GM23338 (cell line): ENCODE measurements around the gene TST. TPM values are rescaled to one million over a fixed set of nuclear protein-coding genes. Genes with fewer than 3 reads are reported as not detected.

ENCODE experiments used
- ATAC-seq: fragments of 200-7000 bp; cut with Tn5 transposase; 3 replicates; pipeline ENCODE4 v1.9.1; 2020
- DNase-seq: peaks from one replicate; pipeline ENCODE4 v3.0.0-alpha.2; 2015; ENCODE audit warnings: low spot score
- H2AFZ ChIP-seq: fragments of 200-600 bp; sonication (generic); 2 replicates; pipeline ENCODE4 v1.8.0; 2016; ENCODE audit warnings: antibody characterized with exemption, mild to moderate bottlenecking, moderate library complexity
- H3F3A ChIP-seq: fragments of 200-600 bp; sonication (generic); replicated peaks from 2 replicates; pipeline ENCODE4 v1.8.0; 2017; ENCODE audit warnings: antibody characterized with exemption, mixed run types, low read depth
- H3K27ac ChIP-seq: fragments of 200-600 bp; sonication (generic); 2 replicates; pipeline ENCODE4 v1.6.1; 2016; ENCODE audit warnings: low read depth
- H3K27me3 ChIP-seq: fragments of 200-600 bp; sonication (generic); 2 replicates; pipeline ENCODE4 v1.8.0; 2016; ENCODE audit warnings: mild to moderate bottlenecking, mixed run types, moderate library complexity; ENCODE audit not compliant: insufficient read depth
- H3K36me3 ChIP-seq: fragments of 200-600 bp; sonication (generic); 2 replicates; pipeline ENCODE4 v1.8.0; 2016; ENCODE audit warnings: mild to moderate bottlenecking; ENCODE audit not compliant: insufficient read depth
- H3K4me1 ChIP-seq: fragments of 200-600 bp; sonication (generic); 2 replicates; pipeline ENCODE4 v1.8.0; 2016; ENCODE audit warnings: mild to moderate bottlenecking, moderate library complexity; ENCODE audit not compliant: insufficient read depth
- H3K4me2 ChIP-seq: fragments of 200-600 bp; sonication (generic); 2 replicates; pipeline ENCODE4 v1.7.1; 2017; ENCODE audit warnings: mixed run types
- H3K4me3 ChIP-seq: fragments of 200-600 bp; sonication (generic); 2 replicates; pipeline ENCODE4 v1.6.1; 2016; ENCODE audit warnings: mixed run types
- H3K79me2 ChIP-seq: fragments of 200-600 bp; sonication (generic); replicated peaks from 2 replicates; pipeline ENCODE4 v1.8.0; 2017; ENCODE audit warnings: mild to moderate bottlenecking; ENCODE audit not compliant: insufficient read depth
- H3K9me2 ChIP-seq: fragments of 200-600 bp; sonication (generic); 2 replicates; pipeline ENCODE4 v1.8.0; 2017; ENCODE audit not compliant: insufficient read depth
- H4K20me1 ChIP-seq: fragments of 200-600 bp; sonication (generic); replicated peaks from 2 replicates; pipeline ENCODE4 v1.8.0; 2017; ENCODE audit warnings: mild to moderate bottlenecking; ENCODE audit not compliant: insufficient read depth
- H3K27ac Mint-ChIP-seq: 2 replicates; pipeline ENCODE4 v1.8.0; 2020; ENCODE audit warnings: inconsistent platforms, mild to moderate bottlenecking, moderate library complexity, mixed read lengths
- H3K27me3 Mint-ChIP-seq: 3 replicates; pipeline ENCODE4 v1.8.0; 2022; ENCODE audit warnings: low read depth, mild to moderate bottlenecking, moderate library complexity, mixed read lengths, inconsistent platforms; ENCODE audit not compliant: insufficient read depth, poor library complexity
- H3K36me3 Mint-ChIP-seq: 3 replicates; pipeline ENCODE4 v1.8.0; 2021; ENCODE audit warnings: low read depth, mild to moderate bottlenecking, inconsistent platforms, moderate library complexity, mixed read lengths
- H3K4me1 Mint-ChIP-seq: 3 replicates; pipeline ENCODE4 v1.8.0; 2020; ENCODE audit warnings: mild to moderate bottlenecking, inconsistent platforms, mixed read lengths
- H3K4me3 Mint-ChIP-seq: 3 replicates; pipeline ENCODE4 v1.8.0; 2021; ENCODE audit warnings: moderate library complexity, mild to moderate bottlenecking, inconsistent platforms, mixed read lengths
- H3K9me3 Mint-ChIP-seq: 3 replicates; pipeline ENCODE4 v1.8.0; 2020; ENCODE audit warnings: moderate library complexity, mild to moderate bottlenecking, inconsistent platforms, mixed read lengths
- CREB1 ChIP-seq: fragments of 250-450 bp; sonication (Bioruptor Pico); IDR thresholded peaks from 2 replicates; pipeline ENCODE4 v1.5.0; 2020; ENCODE audit warnings: low read depth, mild to moderate bottlenecking, moderate library complexity
- EZH2 ChIP-seq: fragments of 200-600 bp; sonication (generic); IDR thresholded peaks from one replicate; pipeline ENCODE4 v1.8.0; 2017; ENCODE audit warnings: antibody characterized with exemption, mild to moderate bottlenecking, low read depth; ENCODE audit not compliant: unreplicated experiment
- EZH2phosphoT487 ChIP-seq: fragments of 200-600 bp; sonication (generic); IDR thresholded peaks from one replicate; pipeline ENCODE4 v1.8.1; 2018; ENCODE audit warnings: antibody characterized with exemption; ENCODE audit not compliant: unreplicated experiment
- JUNB ChIP-seq: IDR thresholded peaks from one replicate; pipeline ENCODE4 v1.6.1; 2016; ENCODE audit warnings: antibody characterized with exemption; ENCODE audit not compliant: unreplicated experiment
- NANOG ChIP-seq: IDR thresholded peaks from 2 replicates; pipeline ENCODE4 v1.6.1; 2016; ENCODE audit warnings: antibody characterized with exemption, borderline replicate concordance
- POLR2AphosphoS5 ChIP-seq: IDR thresholded peaks from 2 replicates; pipeline ENCODE4 v1.6.1; 2016; ENCODE audit warnings: antibody characterized with exemption, low read depth
- STAT1 ChIP-seq: IDR thresholded peaks from one replicate; pipeline ENCODE4 v1.6.1; 2016; ENCODE audit warnings: antibody characterized with exemption; ENCODE audit not compliant: unreplicated experiment
- ZNF114 ChIP-seq: fragments of 250-450 bp; sonication (Bioruptor Pico); IDR thresholded peaks from 2 replicates; pipeline ENCODE4 v1.5.0; 2020; ENCODE audit warnings: mild to moderate bottlenecking, moderate library complexity
- ZNF331 ChIP-seq: fragments of 250-450 bp; sonication (Bioruptor Pico); IDR thresholded peaks from 2 replicates; pipeline ENCODE4 v1.5.0; 2020; ENCODE audit warnings: low read depth, mild to moderate bottlenecking, moderate library complexity
- polyA plus RNA-seq: library from polyadenylated mRNA; unstranded; fragments of >200 nt; fragmentation: Nextera tagmentation; extraction: Ambion mirVana; gene quantifications from 2 replicates; pipeline ENCODE4 v1.2.1, GENCODE V29; 2016
- total RNA-seq: library from RNA; depleted of rRNA; stranded (reverse); fragments of >200 nt; shearing (Covaris generic); gene quantifications from 2 replicates; pipeline ENCODE4 v1.2.3, GENCODE V29; 2014
- TF ChIP-seq, protein P1 (sequence below), 2 experiments: fragments of 200-600 bp in 1 of 2; sonication (generic) in 1 of 2; conservative IDR thresholded peaks; 2 replicates each; pipeline versions ENCODE4 v1.5.1 to v1.6.1; 2016 to 2017; ENCODE audit warnings: antibody characterized with exemption in 2 of 2, low read depth in 2 of 2, mild to moderate bottlenecking in 2 of 2, moderate library complexity in 1 of 2
- TF ChIP-seq, protein P2 (sequence below): IDR thresholded peaks from 2 replicates; pipeline ENCODE4 v1.6.1; 2016; ENCODE audit warnings: antibody characterized with exemption
- TF ChIP-seq, protein P3 (sequence below): IDR thresholded peaks from one replicate; pipeline ENCODE4 v1.6.1; 2018; ENCODE audit warnings: antibody characterized with exemption; ENCODE audit not compliant: unreplicated experiment

TST gene
- total and polyA plus RNA-seq, 2 experiments from 2014 or later: 14.6 to 32.7 TPM

DNA sequence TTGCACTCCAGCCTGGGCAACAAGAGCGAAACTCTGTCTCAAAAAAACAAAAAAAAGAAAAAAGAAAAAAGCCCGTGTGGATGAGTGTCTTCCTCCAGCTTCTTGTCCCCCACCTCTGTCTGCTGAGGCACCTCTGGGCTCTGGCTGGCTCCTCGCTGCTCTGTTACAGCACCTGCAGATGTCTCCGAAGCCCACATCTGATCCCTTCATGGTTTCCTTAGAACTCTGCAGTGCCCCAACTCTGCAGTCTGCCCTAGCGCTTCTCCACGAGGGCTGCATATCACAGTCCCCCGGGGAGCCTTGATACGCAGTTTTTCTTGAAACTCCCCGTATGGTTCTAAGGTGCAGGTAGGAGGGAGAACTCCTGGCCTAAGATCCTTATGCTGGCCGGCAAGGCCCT, 48.2 kb upstream of the TST start (continued):
- TF ChIP-seq, protein P1, sequence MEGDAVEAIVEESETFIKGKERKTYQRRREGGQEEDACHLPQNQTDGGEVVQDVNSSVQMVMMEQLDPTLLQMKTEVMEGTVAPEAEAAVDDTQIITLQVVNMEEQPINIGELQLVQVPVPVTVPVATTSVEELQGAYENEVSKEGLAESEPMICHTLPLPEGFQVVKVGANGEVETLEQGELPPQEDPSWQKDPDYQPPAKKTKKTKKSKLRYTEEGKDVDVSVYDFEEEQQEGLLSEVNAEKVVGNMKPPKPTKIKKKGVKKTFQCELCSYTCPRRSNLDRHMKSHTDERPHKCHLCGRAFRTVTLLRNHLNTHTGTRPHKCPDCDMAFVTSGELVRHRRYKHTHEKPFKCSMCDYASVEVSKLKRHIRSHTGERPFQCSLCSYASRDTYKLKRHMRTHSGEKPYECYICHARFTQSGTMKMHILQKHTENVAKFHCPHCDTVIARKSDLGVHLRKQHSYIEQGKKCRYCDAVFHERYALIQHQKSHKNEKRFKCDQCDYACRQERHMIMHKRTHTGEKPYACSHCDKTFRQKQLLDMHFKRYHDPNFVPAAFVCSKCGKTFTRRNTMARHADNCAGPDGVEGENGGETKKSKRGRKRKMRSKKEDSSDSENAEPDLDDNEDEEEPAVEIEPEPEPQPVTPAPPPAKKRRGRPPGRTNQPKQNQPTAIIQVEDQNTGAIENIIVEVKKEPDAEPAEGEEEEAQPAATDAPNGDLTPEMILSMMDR (conservative IDR thresholded peaks at IDR 0.05; ENCODE audit: low read depth in 2 of 2): no peak
- TF ChIP-seq ZNF114 (CRISPR knock-in tag) (no peak), JUNB (no peak), EZH2phosphoT487 (no peak)

DNA sequence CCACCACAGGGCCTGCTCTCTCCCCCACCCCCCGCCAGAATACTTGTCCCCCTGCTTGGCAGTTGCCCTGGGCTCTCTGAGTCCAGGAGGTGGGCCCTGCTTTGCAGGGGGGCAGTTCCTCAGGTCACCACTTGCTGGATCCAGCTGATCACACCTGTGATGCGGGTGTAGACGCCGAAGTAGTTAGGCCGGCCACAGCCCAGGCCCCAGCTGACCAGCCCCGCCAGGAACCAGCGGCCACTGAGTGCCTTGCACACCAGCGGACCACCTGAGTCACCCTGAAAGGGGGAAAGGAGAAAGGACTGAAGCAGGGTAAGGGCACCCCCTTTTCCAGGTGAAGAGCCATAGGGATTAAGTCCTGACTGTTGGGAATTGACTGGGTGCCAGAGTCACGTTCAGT, 46.7 kb upstream of the TST start:
- Mint-ChIP-seq H3K36me3 (peaks cover 2% of the 10 kb centered on the region; the same call in 2 of the 3 replicates), H3K9me3 (no peaks in the 10 kb centered on the region; the same call in 2 of the 3 replicates), H3K4me1 (peaks cover 37% of the 10 kb centered on the region), H3K27me3 (peaks cover 43% of the 10 kb centered on the region), H3K27ac (no peak overlapping the region), H3K4me3 (no peak overlapping the region)
- Histone ChIP-seq H3K79me2 (no peaks in the 10 kb centered on the region), H3K27me3 (peaks cover 41% of the 10 kb centered on the region), H3K9me2 (no peaks in the 10 kb centered on the region), H3F3A (no peaks in the 10 kb centered on the region), H3K27ac (no peak overlapping the region), H3K4me3 (no peak overlapping the region), H2AFZ (no peak overlapping the region), H3K4me2 (no peak overlapping the region), H3K36me3 (no peaks in the 10 kb centered on the region), H4K20me1 (no peaks in the 10 kb centered on the region), H3K4me1 (peaks cover 22% of the 10 kb centered on the region)
- ATAC-seq (no peak), DNase-seq (no peak)
- TF ChIP-seq EZH2 (no peak), POLR2AphosphoS5 (no peak), STAT1 (no peak), ZNF331 (no peak), JUNB (no peak), NANOG (no peak), CREB1 (CRISPR knock-in tag) (no peak), ZNF114 (CRISPR knock-in tag) (no peak)
- TF ChIP-seq, protein P1 (conservative IDR thresholded peaks at IDR 0.05; ENCODE audit: low read depth in 2 of 2): no peak
- TF ChIP-seq, protein P2, sequence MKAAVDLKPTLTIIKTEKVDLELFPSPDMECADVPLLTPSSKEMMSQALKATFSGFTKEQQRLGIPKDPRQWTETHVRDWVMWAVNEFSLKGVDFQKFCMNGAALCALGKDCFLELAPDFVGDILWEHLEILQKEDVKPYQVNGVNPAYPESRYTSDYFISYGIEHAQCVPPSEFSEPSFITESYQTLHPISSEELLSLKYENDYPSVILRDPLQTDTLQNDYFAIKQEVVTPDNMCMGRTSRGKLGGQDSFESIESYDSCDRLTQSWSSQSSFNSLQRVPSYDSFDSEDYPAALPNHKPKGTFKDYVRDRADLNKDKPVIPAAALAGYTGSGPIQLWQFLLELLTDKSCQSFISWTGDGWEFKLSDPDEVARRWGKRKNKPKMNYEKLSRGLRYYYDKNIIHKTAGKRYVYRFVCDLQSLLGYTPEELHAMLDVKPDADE: no peak
- TF ChIP-seq, protein P3, sequence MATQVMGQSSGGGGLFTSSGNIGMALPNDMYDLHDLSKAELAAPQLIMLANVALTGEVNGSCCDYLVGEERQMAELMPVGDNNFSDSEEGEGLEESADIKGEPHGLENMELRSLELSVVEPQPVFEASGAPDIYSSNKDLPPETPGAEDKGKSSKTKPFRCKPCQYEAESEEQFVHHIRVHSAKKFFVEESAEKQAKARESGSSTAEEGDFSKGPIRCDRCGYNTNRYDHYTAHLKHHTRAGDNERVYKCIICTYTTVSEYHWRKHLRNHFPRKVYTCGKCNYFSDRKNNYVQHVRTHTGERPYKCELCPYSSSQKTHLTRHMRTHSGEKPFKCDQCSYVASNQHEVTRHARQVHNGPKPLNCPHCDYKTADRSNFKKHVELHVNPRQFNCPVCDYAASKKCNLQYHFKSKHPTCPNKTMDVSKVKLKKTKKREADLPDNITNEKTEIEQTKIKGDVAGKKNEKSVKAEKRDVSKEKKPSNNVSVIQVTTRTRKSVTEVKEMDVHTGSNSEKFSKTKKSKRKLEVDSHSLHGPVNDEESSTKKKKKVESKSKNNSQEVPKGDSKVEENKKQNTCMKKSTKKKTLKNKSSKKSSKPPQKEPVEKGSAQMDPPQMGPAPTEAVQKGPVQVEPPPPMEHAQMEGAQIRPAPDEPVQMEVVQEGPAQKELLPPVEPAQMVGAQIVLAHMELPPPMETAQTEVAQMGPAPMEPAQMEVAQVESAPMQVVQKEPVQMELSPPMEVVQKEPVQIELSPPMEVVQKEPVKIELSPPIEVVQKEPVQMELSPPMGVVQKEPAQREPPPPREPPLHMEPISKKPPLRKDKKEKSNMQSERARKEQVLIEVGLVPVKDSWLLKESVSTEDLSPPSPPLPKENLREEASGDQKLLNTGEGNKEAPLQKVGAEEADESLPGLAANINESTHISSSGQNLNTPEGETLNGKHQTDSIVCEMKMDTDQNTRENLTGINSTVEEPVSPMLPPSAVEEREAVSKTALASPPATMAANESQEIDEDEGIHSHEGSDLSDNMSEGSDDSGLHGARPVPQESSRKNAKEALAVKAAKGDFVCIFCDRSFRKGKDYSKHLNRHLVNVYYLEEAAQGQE: no peak
